Measurements from ENCODE around the gene GYG1. TPM values are rescaled to one million over a fixed set of nuclear protein-coding genes. Genes with fewer than 3 reads are reported as not detected.

Gene GYG1
- total and polyA plus RNA-seq, 2 of the 8 experiments (the other 6 are each of a cell fraction or from before 2014, with no cell fraction given) = 19.4 to 34.2 TPM

GRCh38 chr3:148997623-148998022, 6.3 kb downstream of the GYG1 start:
- no peak overlapping the region for H4K91ac ChIP-seq (replicated peaks; ENCODE audit: insufficient read length, low read length)
- H3K4me1 ChIP-seq (replicated peaks in 1 of 4; ENCODE audit: control insufficient read depth in 3 of 4, insufficient read depth in 4 of 4, low read length in 3 of 4) = peaks cover 0 to 5% (median 2%) of the 10 kb centered on the region in 4 experiments; a peak in 1 of 7 replicates
- no peak overlapping the region for H3K4me2 ChIP-seq (ENCODE audit: insufficient read depth in 1 of 2, low read depth in 2 of 2, low read length in 2 of 2)
- H4K5ac ChIP-seq (ENCODE audit: insufficient read length, low read depth, low read length) = no peak overlapping the region
- ChIA-PET POLR2A (ENCODE audit: partially characterized antibody) (interaction anchor here (0.6 to 1.1 kb wide), 2 partner anchors 13 to 46 kb away, joined by 3 read pairs; no protein-coding TSS in a partner anchor), CTCF (ENCODE audit: partially characterized antibody) (interaction anchor here (0.9 to 1.2 kb wide), 3 partner anchors 31 to 278 kb away, joined by 3 to 5 read pairs (median 4); no protein-coding TSS in a partner anchor)
- no peaks in the 10 kb centered on the region for H3K79me2 ChIP-seq (ENCODE audit: control insufficient read depth in 1 of 2, insufficient read depth in 2 of 2, low read length in 2 of 2)
- H2BK12ac ChIP-seq (ENCODE audit: low read depth, low read length) = no peak overlapping the region
- H3K4ac ChIP-seq (replicated peaks; ENCODE audit: insufficient read length, low read depth, low read length) = no peak overlapping the region
- H3K27ac ChIP-seq (ENCODE audit: low read depth, low read length) = no peak overlapping the region
- H2BK15ac ChIP-seq (ENCODE audit: low read length) = no peak overlapping the region
- no peaks in the 10 kb centered on the region for H3K23me2 ChIP-seq (ENCODE audit: low read depth, low read length)
- DNase-seq (ENCODE audit: low read depth in 1 of 2, low spot score in 2 of 2) (no peak), FAIRE-seq (no peak)
- WGBS, 2 experiments (ENCODE audit: extremely low coverage in 1 of 2, insufficient coverage in 1 of 2, insufficient read length in 1 of 2, insufficient replicate concordance in 2 of 2, low coverage in 1 of 2, low lambda C conversion rate in 2 of 2, missing lambda C conversion rate in 1 of 2) = 82% methylated on average over 1 of the region's 1 CpG; no CpG with 5 or more reads in 1 of the 2 experiments
- no peaks in the 10 kb centered on the region for H3K9me3 ChIP-seq (ENCODE audit: insufficient read depth in 2 of 2, low read depth in 1 of 2, low read length in 1 of 2)
- H3K56ac ChIP-seq (replicated peaks; ENCODE audit: insufficient read length, low read depth, low read length) = no peak overlapping the region
- H4K8ac ChIP-seq (ENCODE audit: extremely low read depth, insufficient read depth, low read length) = no peak overlapping the region
- H3K14ac ChIP-seq (ENCODE audit: insufficient read length) = no peak overlapping the region
- TF ChIP-seq BRCA1 (IDR thresholded peaks at IDR 0.05; ENCODE audit: low read depth, low read length) (no peak), ATF2 (IDR thresholded peaks at IDR 0.05; ENCODE audit: low read length) (no peak), CHD1 (IDR thresholded peaks at IDR 0.05; ENCODE audit: low read depth, low read length) (no peak), RXRA (IDR thresholded peaks at IDR 0.05; ENCODE audit: insufficient read depth, low read depth, low read length) (no peak), PHF8 (conservative IDR thresholded peaks at IDR 0.05; ENCODE audit: low read depth, low read length) (no peak), CTCF (IDR thresholded peaks at IDR 0.05; ENCODE audit: control extremely low read depth in 1 of 3, insufficient read depth in 1 of 3, low read depth in 1 of 3, low read length in 3 of 3) (no peak)
- peaks cover 0 to 4% (median 3%) of the 10 kb centered on the region in 4 experiments; a peak in 4 of 7 replicates for H3K27me3 ChIP-seq (replicated peaks in 1 of 4; ENCODE audit: control insufficient read depth in 3 of 4, extremely low read depth in 1 of 4, insufficient read depth in 3 of 4, low read length in 3 of 4)
- H2BK20ac ChIP-seq (ENCODE audit: low read length) = no peak overlapping the region
- H2AFZ ChIP-seq (ENCODE audit: low read length) = no peak overlapping the region
- H2AK5ac ChIP-seq (ENCODE audit: low read depth, low read length) = no peak overlapping the region
- H3K79me1 ChIP-seq (ENCODE audit: low read depth, low read length) = peaks cover 1% of the 10 kb centered on the region; the same call in 1 of the 2 replicates
- H3K18ac ChIP-seq (ENCODE audit: extremely low read depth, low read length) = no peak overlapping the region
- H2BK120ac ChIP-seq (replicated peaks; ENCODE audit: low read depth, low read length) = no peak overlapping the region
- H3K9ac ChIP-seq (replicated peaks in 1 of 4; ENCODE audit: extremely low read depth in 1 of 4, low read depth in 3 of 4, low read length in 3 of 4) = no peak overlapping the region
- no peak overlapping the region for H3K23ac ChIP-seq (ENCODE audit: insufficient read length)
- no peak overlapping the region for H2BK5ac ChIP-seq (ENCODE audit: low read depth, low read length)
- no peaks in the 10 kb centered on the region for H4K20me1 ChIP-seq (replicated peaks in 1 of 2; ENCODE audit: control insufficient read depth in 1 of 2, insufficient read depth in 2 of 2, low read length in 2 of 2)
- no peak overlapping the region for H3K4me3 ChIP-seq (ENCODE audit: extremely low read depth in 1 of 4, insufficient read depth in 2 of 4, low read depth in 3 of 4, low read length in 4 of 4)
- peaks cover 0 to 8% (median 3%) of the 10 kb centered on the region in 4 experiments; a peak in 3 of 8 replicates for H3K36me3 ChIP-seq (ENCODE audit: control insufficient read depth in 2 of 4, insufficient read depth in 4 of 4, low read length in 3 of 4)
